GM21447 (cell line): ENCODE data around the gene TAS2R4.
"Not testable (repeated sequence)": the region's sequence is repeated elsewhere in the genome, so short reads cannot be mapped to it uniquely, and the experiment has no call there.

Source experiments
- ATAC-seq: cut with Tn5 transposase; IDR thresholded peaks from one replicate; pipeline ENCODE4 v1.9.1; 2021; ENCODE audit not compliant: unreplicated experiment

The TAS2R4 gene

DNA sequence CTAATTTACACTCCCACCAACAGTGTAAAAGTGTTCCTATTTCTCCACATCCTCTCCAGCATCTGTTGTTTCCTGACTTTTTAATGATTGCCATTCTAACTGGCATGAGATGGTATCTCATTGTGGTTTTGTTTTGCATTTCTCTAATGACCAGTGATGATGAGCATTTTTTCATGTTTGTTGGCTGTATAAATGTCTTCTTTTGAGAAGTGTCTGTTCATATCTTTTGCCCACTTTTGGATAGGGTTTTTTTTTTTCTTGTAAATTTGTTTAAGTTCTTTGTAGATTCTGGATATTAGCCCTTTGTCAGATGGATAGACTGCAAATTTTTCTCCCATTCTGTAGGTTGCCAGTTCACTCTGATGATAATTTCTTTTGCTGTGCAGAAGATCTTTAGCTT lies 46.0 kb downstream of the TAS2R4 start:
- ATAC-seq: not testable (repeated sequence)
